Measurements from ENCODE around the gene KCNK1. TPM values are rescaled to one million over a fixed set of nuclear protein-coding genes. Genes with fewer than 3 reads are reported as not detected.

Gene KCNK1
- total RNA-seq, 4 donors from 2014 or later, result 0.20 to 0.49 TPM; not detected in 2

DNA sequence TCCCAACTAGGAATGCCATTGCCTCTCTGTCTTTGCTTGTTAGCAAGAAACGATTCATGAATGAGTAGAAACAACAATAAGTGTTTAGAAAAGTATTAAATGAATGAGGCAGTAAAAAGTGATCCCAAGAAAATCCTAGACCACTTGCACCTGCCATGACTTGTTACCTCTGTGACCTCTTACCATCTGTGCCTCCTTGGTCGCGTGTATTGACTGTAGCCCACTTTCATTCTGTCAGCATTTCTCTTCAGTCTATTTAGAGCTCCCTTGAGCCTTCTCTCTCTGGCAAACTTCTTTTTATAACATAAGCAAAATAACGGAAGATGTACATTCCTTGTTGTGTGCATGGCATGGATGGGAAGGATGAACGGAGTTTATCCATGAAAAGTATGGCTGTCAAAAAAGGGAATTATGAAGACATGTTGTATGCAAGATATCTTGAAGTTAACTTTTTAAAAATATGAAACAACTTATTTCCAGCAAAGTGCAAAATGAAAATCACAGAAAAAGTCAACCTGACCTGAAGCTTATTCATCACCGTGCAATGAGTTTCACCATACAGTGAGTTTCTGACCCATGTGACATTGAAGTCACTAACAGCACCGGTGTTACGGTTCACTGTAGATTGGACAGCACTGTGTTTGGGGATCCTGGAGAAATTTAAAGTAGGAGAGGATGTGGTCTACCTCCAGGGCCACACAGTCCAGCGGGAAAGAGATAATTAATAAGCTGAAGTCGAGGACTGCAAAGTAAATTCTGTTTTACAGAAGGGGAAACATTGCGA, 47.7 kb downstream of the KCNK1 start:
- DNase-seq, result no peak
- Histone ChIP-seq H3K9me3 (no peaks in the 10 kb centered on the region), H3K27ac (no peak overlapping the region), H3K4me3 (no peak overlapping the region), H3K36me3 (no peaks in the 10 kb centered on the region), H3K4me1 (no peaks in the 10 kb centered on the region), H3K27me3 (no peaks in the 10 kb centered on the region)
- intact Hi-C loops (cut with DNase I; ENCODE audit: low total_unique reads), result no loop called here
- in situ Hi-C loops (cut with MboI; ENCODE audit: low sequenced_read_pairs in 4 of 4), result no loop called here
- ATAC-seq, result no peak
- TF ChIP-seq POLR2A (IDR thresholded peaks at IDR 0.05) (no peak), CTCF (IDR thresholded peaks at IDR 0.05 in 4 of 5, conservative IDR thresholded peaks at IDR 0.05 in 1 of 5) (no peak)

GRCh38 chr1:233662575-233663304, 48.8 kb downstream of the KCNK1 start:
- no peaks in the 10 kb centered on the region for H3K36me3 ChIP-seq
- in situ Hi-C loops (cut with MboI; ENCODE audit: low sequenced_read_pairs in 4 of 4), result no loop called here

DNA sequence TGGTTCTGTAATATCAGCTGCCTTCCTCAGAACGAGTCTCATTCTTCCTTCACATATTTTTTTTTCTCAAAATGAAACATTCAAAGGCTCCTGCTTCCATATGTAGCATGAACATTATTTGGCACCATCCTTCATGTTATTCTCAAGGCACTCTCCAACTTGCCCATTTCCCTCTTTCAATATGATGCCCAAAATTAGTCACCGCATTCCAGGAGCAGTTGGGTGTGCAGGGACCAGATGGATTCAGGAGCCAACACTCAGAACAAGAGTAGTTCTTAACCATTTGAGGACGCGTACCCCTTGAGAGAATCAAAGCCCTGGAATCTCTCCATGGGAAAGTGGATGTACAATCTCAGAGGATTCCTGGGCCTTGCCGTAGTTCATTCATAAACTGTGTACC, 50.3 kb downstream of the KCNK1 start:
- H3K27ac ChIP-seq, result no peak overlapping the region
- ATAC-seq (no peak), DNase-seq (no peak)
- intact Hi-C loops (cut with DNase I; ENCODE audit: low total_unique reads), result no loop called here
- in situ Hi-C loops (cut with MboI; ENCODE audit: low sequenced_read_pairs in 4 of 4), result no loop called here
- H3K4me1 ChIP-seq, result no peaks in the 10 kb centered on the region
- no peaks in the 10 kb centered on the region for H3K36me3 ChIP-seq
- H3K9me3 ChIP-seq, result no peaks in the 10 kb centered on the region
- H3K4me3 ChIP-seq, result no peak overlapping the region
- no peaks in the 10 kb centered on the region for H3K27me3 ChIP-seq
- TF ChIP-seq POLR2A (IDR thresholded peaks at IDR 0.05) (no peak), CTCF (IDR thresholded peaks at IDR 0.05 in 4 of 5, conservative IDR thresholded peaks at IDR 0.05 in 1 of 5) (no peak)

More at GRCh38 chr1:233662575-233663304, 48.8 kb downstream of the KCNK1 start:
- Histone ChIP-seq H3K27me3 (no peaks in the 10 kb centered on the region), H3K9me3 (no peaks in the 10 kb centered on the region), H3K4me3 (no peak overlapping the region), H3K4me1 (no peaks in the 10 kb centered on the region), H3K27ac (no peak overlapping the region)
- intact Hi-C loops (cut with DNase I; ENCODE audit: low total_unique reads), result no loop called here
- ATAC-seq (no peak), DNase-seq (no peak)
- TF ChIP-seq POLR2A (IDR thresholded peaks at IDR 0.05) (no peak), CTCF (IDR thresholded peaks at IDR 0.05 in 4 of 5, conservative IDR thresholded peaks at IDR 0.05 in 1 of 5) (no peak)

- no peak for DNase-seq
- H3K4me3 ChIP-seq, result no peak overlapping the region
- ATAC-seq, result no peak
- H3K27ac ChIP-seq, result no peak overlapping the region
- in situ Hi-C loops (cut with MboI; ENCODE audit: low sequenced_read_pairs in 4 of 4) (no loop called here), intact Hi-C loops (cut with DNase I; ENCODE audit: low total_unique reads) (no loop called here)
- no peaks in the 10 kb centered on the region for H3K4me1 ChIP-seq
- TF ChIP-seq POLR2A (IDR thresholded peaks at IDR 0.05), result no peak
- TF ChIP-seq CTCF (IDR thresholded peaks at IDR 0.05 in 4 of 5, conservative IDR thresholded peaks at IDR 0.05 in 1 of 5), result no peak
- H3K36me3 ChIP-seq, result no peaks in the 10 kb centered on the region
- no peaks in the 10 kb centered on the region for H3K27me3 ChIP-seq
- no peaks in the 10 kb centered on the region for H3K9me3 ChIP-seq
Observed at GRCh38 chr1:233664804-233665574, 51.1 kb downstream of the KCNK1 start.
